ENCODE data around the gene LRRC42.

Gene LRRC42

GRCh38 chr1:54007613-54008012 is 61.5 kb downstream of the LRRC42 start:
- no peak for DNase-seq

- no peak for DNase-seq
Measured at GRCh38 chr1:54008876-54009275, 62.7 kb downstream of the LRRC42 start.

GRCh38 chr1:54009406-54009805 is 63.3 kb downstream of the LRRC42 start:
- DNase-seq, result no peak

GRCh38 chr1:54010415-54011117 is 64.4 kb downstream of the LRRC42 start:
- DNase-seq, result no peak

GRCh38 chr1:54011316-54012007 is 65.3 kb downstream of the LRRC42 start:
- no peak for DNase-seq

- DNase-seq, result no peak
Measured at GRCh38 chr1:54012008-54012325, 65.8 kb downstream of the LRRC42 start.

- no peak for DNase-seq
Measured at GRCh38 chr1:54012863-54013262, 66.7 kb downstream of the LRRC42 start.

- DNase-seq, result no peak
Measured at GRCh38 chr1:54013393-54014008, 67.4 kb downstream of the LRRC42 start.

GRCh38 chr1:54014009-54014629 is 68.0 kb downstream of the LRRC42 start:
- DNase-seq, result no peak

GRCh38 chr1:54016343-54017282 is 70.5 kb downstream of the LRRC42 start:
- peak; percentile 87 for DNase-seq
